ENCODE results near the gene CALCOCO2. TPM values are rescaled to one million over a fixed set of nuclear protein-coding genes. Genes with fewer than 3 reads are reported as not detected.

CALCOCO2 gene
- polyA plus RNA-seq, 1 donor from 2014 or later: 4.5 TPM

DNA sequence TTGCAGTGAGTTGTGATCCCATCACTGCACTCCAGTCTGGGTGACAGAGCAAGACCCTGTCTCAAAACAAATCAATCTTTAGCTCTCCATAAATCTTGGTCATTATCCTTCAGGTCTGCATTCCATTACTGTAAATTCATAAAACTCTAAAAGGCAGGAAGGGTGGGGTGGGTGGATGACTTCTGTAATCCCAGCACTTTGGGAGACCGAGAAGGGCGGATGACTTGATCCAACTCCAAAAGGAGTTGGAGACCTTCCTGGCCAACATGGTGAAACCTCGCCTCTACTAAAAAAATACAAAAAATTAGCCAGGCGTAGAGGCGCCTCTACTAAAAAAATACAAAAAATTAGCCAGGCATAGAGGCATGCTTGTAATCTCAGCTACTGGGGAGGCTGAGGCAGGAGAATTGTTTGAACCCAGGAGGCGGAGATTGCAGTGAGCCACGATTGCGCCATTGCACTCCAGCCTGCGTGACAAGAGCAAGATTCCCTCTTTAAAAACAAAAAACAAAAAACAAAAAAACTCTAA is 75.2 kb downstream of the CALCOCO2 start:
- Histone ChIP-seq H3K4me3 (ENCODE audit: low read length) (no peak overlapping the region), H3K9me3 (ENCODE audit: low read length) (no peaks in the 10 kb centered on the region), H3K27ac (ENCODE audit: low read length) (no peak overlapping the region), H4K20me1 (ENCODE audit: insufficient read depth) (no peaks in the 10 kb centered on the region), H3K36me3 (ENCODE audit: insufficient read depth, low read length) (no peaks in the 10 kb centered on the region), H3K27me3 (ENCODE audit: insufficient read depth, low read depth, low read length) (no peaks in the 10 kb centered on the region), H3K79me2 (replicated peaks; ENCODE audit: insufficient read depth, low read length) (peaks cover 17% of the 10 kb centered on the region), H3K9me2 (ENCODE audit: insufficient read depth, low read length) (no peaks in the 10 kb centered on the region), H3F3A (ENCODE audit: insufficient read depth, low read length, poor library complexity, severe bottlenecking) (no peaks in the 10 kb centered on the region), H3K9ac (ENCODE audit: low read length) (no peak overlapping the region), H2AFZ (ENCODE audit: low read depth, low read length) (no peak overlapping the region), H3K4me2 (ENCODE audit: low read length) (no peak overlapping the region)
- TF ChIP-seq POLR2AphosphoS5 (IDR thresholded peaks at IDR 0.05): no peak
- TF ChIP-seq, protein P1, sequence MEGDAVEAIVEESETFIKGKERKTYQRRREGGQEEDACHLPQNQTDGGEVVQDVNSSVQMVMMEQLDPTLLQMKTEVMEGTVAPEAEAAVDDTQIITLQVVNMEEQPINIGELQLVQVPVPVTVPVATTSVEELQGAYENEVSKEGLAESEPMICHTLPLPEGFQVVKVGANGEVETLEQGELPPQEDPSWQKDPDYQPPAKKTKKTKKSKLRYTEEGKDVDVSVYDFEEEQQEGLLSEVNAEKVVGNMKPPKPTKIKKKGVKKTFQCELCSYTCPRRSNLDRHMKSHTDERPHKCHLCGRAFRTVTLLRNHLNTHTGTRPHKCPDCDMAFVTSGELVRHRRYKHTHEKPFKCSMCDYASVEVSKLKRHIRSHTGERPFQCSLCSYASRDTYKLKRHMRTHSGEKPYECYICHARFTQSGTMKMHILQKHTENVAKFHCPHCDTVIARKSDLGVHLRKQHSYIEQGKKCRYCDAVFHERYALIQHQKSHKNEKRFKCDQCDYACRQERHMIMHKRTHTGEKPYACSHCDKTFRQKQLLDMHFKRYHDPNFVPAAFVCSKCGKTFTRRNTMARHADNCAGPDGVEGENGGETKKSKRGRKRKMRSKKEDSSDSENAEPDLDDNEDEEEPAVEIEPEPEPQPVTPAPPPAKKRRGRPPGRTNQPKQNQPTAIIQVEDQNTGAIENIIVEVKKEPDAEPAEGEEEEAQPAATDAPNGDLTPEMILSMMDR (IDR thresholded peaks at IDR 0.05; ENCODE audit: poor library complexity, severe bottlenecking): no peak
- no peak for TF ChIP-seq RAD21 (conservative IDR thresholded peaks at IDR 0.05)
- TF ChIP-seq MXI1 (conservative IDR thresholded peaks at IDR 0.05; ENCODE audit: poor library complexity, severe bottlenecking): no peak
- TF ChIP-seq TAF1 (IDR thresholded peaks at IDR 0.05; ENCODE audit: low read depth): no peak
- TF ChIP-seq EP300 (conservative IDR thresholded peaks at IDR 0.05; ENCODE audit: poor library complexity, severe bottlenecking): no peak
- no peak for TF ChIP-seq SMC3 (conservative IDR thresholded peaks at IDR 0.05; ENCODE audit: poor library complexity)
- TF ChIP-seq, protein P2, sequence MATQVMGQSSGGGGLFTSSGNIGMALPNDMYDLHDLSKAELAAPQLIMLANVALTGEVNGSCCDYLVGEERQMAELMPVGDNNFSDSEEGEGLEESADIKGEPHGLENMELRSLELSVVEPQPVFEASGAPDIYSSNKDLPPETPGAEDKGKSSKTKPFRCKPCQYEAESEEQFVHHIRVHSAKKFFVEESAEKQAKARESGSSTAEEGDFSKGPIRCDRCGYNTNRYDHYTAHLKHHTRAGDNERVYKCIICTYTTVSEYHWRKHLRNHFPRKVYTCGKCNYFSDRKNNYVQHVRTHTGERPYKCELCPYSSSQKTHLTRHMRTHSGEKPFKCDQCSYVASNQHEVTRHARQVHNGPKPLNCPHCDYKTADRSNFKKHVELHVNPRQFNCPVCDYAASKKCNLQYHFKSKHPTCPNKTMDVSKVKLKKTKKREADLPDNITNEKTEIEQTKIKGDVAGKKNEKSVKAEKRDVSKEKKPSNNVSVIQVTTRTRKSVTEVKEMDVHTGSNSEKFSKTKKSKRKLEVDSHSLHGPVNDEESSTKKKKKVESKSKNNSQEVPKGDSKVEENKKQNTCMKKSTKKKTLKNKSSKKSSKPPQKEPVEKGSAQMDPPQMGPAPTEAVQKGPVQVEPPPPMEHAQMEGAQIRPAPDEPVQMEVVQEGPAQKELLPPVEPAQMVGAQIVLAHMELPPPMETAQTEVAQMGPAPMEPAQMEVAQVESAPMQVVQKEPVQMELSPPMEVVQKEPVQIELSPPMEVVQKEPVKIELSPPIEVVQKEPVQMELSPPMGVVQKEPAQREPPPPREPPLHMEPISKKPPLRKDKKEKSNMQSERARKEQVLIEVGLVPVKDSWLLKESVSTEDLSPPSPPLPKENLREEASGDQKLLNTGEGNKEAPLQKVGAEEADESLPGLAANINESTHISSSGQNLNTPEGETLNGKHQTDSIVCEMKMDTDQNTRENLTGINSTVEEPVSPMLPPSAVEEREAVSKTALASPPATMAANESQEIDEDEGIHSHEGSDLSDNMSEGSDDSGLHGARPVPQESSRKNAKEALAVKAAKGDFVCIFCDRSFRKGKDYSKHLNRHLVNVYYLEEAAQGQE (IDR thresholded peaks at IDR 0.05; ENCODE audit: borderline replicate concordance): no peak

DNA sequence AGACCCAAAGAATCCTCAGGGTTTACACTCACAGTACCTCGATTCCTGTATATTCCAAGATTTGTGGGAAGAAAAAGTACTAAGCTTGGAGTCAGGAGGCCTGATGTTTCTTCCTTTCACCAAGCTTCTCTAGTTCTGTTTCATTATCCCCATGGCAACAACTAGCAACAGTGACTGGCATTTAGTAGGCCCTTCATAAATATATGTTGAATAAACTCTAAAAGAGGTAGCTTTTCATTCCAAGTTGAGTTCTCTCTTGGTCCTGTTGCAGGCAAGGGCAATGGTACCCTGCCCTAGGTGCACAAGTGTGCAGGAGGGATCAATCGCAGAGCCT is 76.8 kb downstream of the CALCOCO2 start:
- Histone ChIP-seq H2AFZ (ENCODE audit: low read depth, low read length) (peak overlapping the region; percentile 40), H3K27me3 (ENCODE audit: insufficient read depth, low read depth, low read length) (no peaks in the 10 kb centered on the region), H3K36me3 (ENCODE audit: insufficient read depth, low read length) (no peaks in the 10 kb centered on the region), H3K9ac (ENCODE audit: low read length) (peak overlapping the region; percentile 92), H4K20me1 (ENCODE audit: insufficient read depth) (no peaks in the 10 kb centered on the region), H3K79me2 (replicated peaks; ENCODE audit: insufficient read depth, low read length) (peaks cover 33% of the 10 kb centered on the region), H3K9me2 (ENCODE audit: insufficient read depth, low read length) (no peaks in the 10 kb centered on the region), H3K4me2 (ENCODE audit: low read length) (peak overlapping the region; percentile 82), H3K27ac (ENCODE audit: low read length) (peak overlapping the region; percentile 87), H3K4me3 (ENCODE audit: low read length) (peak overlapping the region; percentile 72), H3F3A (ENCODE audit: insufficient read depth, low read length, poor library complexity, severe bottlenecking) (no peaks in the 10 kb centered on the region), H3K9me3 (ENCODE audit: low read length) (no peaks in the 10 kb centered on the region)
- TF ChIP-seq RAD21 (conservative IDR thresholded peaks at IDR 0.05) (no peak), EZH2 (IDR thresholded peaks at IDR 0.05; ENCODE audit: borderline replicate concordance, insufficient read depth, low read length, poor library complexity, severe bottlenecking) (no peak), MXI1 (conservative IDR thresholded peaks at IDR 0.05; ENCODE audit: poor library complexity, severe bottlenecking) (no peak), SMC3 (conservative IDR thresholded peaks at IDR 0.05; ENCODE audit: poor library complexity) (no peak), EP300 (conservative IDR thresholded peaks at IDR 0.05; ENCODE audit: poor library complexity, severe bottlenecking) (no peak), POLR2AphosphoS5 (IDR thresholded peaks at IDR 0.05) (no peak), TAF1 (IDR thresholded peaks at IDR 0.05; ENCODE audit: low read depth) (no peak)
- TF ChIP-seq, protein P1 (IDR thresholded peaks at IDR 0.05; ENCODE audit: poor library complexity, severe bottlenecking): no peak
- TF ChIP-seq, protein P2 (IDR thresholded peaks at IDR 0.05; ENCODE audit: borderline replicate concordance): no peak

All from neural cell (in vitro differentiated cells).